GM18519 (cell line): ENCODE data around the gene CPNE5.

Experiments
- ATAC-seq: cut with Tn5 transposase; IDR thresholded peaks from one replicate; pipeline ENCODE4 v1.9.1; 2021; ENCODE audit warnings: mild to moderate bottlenecking, moderate library complexity; ENCODE audit not compliant: unreplicated experiment, low FRiP score

The CPNE5 gene

DNA sequence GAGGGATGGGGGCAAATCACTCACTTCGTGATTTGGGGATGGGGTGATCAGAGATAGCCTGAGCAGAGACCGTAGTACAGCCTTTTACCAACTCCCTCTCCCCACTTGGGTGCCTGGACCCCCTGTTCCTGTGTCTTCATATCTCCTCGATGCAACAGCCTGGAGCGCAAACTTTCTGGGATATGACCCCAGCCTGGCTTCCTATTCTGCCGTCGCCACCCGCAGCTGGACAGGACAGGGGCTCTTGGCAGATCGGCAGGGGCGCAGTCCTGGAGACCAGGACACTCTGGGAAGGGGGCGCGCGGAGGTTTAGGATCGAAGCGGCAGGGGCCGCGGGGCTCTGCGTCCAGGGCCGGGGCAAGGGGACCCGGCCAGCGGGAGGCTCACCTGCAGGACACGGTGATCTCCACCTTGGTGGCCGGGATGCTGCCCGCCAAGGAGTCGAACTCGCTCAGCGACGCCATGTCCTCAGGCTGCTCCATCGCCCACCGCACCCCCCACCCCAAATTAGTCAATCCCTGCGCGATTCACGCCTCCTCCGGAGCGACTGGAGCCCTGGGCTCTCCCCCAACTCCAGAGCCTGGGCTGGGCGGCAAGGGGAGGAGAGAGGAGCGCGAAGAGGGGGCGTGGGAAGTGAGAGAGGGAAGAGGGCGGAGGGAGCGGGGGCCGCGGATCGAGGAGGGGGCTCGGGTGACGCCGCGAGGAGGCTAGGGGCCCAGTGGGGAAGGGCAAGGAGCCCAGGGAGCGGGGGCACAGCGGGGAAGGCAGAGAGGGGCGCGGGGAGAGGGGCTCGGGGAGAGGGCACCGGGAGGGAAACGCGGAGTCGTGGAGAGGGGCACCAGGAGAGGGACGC lies at the start of gene CPNE5:
CPNE5 (minus strand) TSS at position 549 of the 853 bp plus-strand sequence; CDS start at position 482, 67 bp downstream.
- no peak for ATAC-seq

DNA sequence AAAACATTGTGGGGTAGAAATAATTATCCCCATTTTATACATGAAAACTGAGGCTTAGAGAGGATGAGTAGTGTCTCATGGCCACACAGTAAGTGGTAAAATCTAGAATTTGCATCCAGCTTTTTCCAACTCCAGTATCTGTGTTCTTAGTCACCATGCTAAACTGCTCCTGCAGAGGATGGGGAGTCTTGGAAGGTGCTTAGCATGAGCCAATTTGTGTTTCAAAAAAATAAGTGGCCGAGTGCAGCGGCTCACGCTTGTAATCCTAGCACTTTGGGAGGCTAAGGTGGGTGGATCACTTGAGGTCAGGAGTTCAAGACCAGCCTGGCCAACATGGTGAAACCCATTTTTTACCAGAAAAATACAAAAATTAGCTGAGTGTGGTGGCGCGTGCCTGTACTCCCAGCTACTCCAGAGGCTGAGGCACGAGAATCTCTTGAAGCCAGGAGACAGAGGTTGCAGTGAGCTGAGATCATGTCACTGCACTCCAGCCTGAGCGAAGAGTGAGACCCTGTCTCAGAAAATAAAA lies 48.9 kb upstream of the CPNE5 start:
- no peak for ATAC-seq

DNA sequence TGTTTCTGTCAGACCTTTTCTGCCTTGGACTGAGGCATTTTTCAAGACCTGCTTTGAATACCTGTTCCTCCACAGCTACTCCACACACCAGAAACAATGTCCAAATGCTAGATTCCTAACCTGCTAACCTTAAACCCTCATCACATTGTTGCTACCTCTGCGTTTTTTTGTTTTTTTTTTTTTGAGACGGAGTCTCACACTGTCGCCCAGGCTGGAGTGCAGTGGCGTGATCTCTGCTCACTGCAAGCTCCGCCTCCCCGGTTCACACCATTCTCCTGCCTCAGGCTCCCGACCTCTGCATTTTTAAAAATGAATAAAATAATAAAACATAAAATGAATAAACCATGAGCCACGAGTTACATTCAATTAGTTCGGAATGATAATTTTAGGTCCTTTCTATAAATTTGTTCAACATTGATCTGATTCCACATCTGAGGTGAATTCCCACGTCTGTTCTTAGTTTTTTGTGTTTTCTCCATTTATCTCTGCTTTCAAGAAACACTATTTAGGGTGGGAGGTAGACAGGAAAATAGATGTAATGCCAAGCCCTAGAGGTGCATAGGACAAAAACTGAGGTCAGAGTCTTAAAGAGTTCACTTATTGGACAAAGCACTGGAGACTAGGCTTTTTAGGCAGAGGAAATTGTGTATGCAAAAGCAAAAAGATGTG lies 47.8 kb upstream of the CPNE5 start:
- ATAC-seq = no peak

DNA sequence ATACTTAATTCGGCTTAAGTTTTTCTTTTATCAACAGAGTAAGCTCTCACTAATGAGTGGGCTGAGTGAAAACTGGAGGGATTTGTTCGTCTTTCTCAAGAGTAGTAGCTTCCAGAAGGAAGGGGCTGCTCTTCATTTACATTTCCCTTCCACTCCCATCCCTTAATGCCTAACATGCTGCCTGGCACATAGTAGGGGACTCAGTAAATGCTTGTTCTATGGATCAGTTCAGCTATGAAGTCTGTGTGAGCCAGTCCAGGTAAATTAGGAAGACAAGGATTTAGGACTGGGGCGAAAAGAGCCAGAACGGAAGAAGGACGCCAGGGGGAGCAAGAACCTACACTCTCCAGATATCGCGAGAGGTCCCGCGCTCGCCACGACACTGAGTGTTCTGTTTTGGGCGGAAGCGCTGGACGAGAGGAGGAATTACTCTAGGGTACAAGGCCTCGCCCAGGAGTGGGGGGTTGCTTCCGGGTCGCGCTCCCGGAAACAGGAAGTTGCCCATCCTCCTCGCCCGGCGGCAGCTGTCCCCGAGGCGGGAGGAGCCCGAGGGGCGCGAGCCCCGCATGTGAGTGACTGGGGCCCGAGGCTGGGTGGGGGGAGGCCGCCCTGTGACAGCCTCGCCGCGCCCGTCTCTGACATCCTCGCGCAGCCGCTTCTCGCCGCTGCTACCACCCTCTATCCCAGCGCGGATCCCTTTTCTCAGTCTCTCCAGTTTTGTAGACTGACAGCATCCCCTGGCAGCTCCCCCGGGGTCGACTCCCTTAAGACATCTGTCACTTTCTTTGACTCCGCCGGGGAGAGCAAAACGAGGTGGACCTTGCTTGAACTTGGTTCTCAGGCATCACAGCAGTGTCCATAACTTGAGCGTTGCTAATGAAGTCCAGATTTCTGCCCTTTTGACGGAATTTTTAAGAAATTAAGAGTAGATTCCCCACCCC lies 46.5 kb upstream of the CPNE5 start, which contains the start of gene C6orf89:
C6orf89 (plus strand) TSS at position 492 of the 941 bp plus-strand sequence. CDS start 13,493 bp downstream, outside the sequence.
- peak; percentile 86 for ATAC-seq

DNA sequence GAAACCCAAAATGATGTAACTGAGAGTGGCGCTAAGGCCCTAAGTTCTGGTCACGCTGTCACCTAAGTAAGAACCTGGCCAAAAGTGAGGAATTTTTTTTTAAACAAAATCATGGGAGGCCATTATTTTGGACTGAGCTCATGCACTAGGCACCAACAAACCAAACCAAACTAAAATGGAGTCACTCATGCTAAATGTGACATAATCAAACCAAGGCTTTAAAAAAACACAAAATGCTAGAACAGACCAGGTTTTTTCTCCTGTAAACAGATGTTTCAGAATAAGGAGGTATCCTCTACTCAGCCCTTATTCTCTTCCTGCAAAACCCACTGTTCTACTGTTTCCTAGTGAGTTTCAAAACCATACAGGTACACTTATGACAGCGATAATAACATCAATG lies 45.4 kb upstream of the CPNE5 start:
- ATAC-seq = no peak

DNA sequence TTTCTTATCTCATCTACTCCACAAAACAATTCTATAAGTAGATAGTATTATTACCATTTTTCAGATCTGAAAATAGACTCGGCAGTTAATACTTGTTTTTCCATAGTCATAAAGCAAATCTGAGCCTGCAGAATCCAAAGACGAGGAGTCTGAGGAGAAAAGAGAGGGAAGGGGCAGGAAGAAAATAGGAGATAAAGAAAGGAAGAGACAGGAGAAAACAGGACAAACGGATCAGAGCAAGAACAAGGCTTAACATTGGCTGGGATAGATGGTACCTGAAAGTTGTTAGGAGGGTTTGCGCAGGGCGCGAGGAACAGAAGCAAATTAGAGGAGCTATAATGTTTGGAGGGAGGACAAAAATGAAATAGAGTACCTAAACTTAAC lies 36.0 kb upstream of the CPNE5 start:
- ATAC-seq = no peak

DNA sequence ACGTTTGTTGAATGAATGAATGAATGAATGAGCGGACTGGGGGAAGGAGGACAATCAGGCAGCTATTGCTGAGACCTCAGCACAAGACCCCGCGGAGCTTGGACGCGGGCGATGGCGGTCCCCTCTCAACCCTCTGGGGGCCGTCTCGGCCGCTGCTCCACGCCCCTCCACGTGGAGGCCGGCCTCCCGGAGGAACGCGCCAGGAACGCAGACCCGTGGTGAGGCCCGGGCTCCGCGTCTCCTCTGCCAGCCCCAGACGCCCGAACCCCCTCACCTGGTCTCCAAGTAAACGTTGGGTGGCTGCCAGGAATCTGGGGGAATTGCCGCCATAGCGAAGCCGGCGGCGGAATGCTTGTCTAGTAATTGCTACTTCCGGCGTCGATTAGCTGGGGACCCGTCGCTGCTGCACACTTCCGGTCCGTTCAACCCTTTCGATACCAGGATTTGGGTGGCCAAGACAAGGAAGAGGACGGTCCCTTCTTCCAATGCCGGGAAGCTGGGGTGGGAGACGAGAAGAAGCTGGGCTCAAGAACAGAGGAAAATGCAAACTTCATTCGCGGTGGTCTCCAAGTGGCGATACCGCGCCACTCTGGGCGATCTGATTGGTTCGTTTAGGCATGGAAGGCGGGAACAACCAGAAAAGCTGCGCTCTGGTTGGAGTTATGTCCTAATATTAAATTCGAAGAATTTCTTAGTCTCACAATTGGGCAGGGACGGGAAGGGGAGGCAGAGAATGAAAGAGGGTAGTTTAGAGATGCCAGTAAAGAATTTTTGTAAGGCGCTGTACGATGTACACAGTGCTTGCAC lies 35.4 kb upstream of the CPNE5 start, which contains the start of gene PPIL1:
PPIL1 (minus strand) TSS at position 361 of the 807 bp plus-strand sequence; CDS start at position 330, 31 bp downstream.
- peak; percentile 61 for ATAC-seq

DNA sequence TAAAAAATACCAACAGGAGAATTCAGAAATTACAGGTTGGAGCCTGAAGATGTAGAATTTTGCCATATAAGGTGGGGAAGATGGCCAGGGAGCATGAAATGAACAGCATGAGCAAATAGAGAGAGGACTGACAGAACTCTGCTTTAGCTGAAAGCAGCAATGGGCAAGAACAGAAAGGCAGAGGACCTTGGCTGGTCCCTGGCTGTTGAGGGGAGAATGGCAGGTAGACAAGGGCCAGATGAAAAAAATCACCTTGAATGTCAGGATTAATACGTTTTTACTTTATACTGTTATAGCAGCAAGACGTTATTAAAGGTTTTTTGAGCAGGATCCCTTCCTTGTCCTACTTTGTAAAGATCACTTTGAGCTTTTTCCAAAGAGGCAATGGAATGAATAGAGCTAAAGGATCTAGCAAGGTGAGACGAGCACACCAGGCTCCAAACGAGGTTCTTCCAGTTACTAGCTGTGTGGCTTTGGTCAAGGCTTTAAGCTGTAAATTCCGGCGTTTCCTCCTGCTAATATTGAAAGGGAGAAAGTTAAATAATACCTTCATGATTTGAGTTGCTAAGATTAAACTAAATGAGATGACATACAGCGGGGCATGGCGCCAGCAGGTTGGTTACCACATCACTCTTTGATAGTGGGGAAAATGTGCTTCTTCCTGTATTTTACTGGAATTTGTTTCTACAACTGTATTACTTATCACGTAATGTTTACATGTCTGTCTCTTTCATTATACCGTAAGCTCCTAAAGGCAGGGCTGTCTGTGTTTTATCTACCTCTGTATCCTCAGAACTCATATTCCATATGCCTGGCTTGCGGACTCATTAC lies 34.6 kb upstream of the CPNE5 start:
- no peak for ATAC-seq

DNA sequence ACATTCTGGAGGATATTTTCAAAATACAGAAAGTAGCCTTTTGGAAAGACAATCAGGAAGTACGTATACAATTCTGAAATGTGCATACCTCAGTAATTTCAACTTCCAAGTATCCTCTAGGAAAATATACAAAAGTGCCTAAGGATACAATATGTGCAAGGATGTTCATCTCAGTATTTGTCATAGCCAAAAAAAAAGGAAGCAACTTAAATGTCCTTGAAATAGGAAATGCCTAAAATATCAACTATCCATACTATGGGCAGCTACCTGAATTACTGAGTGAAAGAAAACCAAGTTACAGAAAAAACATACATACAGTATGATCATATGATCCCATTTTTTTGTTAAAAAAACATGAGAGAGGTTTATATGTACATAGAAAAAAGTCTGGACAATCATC lies 33.9 kb upstream of the CPNE5 start:
- no peak for ATAC-seq

DNA sequence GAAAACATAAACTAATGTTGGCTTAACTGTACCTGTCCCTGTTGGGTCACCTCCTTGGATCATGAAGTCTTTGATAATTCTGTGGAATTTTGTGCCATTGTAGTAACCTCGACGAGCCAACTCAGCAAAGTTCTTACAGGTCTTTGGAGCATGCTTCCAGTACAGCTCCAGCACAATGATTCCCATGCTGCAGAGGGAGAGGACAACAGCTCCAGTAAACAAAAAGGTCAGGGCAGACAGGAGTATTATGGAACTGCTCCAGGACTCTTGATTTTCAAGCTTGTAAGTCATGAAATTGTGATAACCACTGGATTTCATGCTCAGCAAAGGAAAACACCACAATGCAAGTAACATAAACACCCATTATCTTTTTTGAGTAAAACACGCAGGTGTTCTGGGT lies 32.4 kb upstream of the CPNE5 start:
- ATAC-seq = no peak

DNA sequence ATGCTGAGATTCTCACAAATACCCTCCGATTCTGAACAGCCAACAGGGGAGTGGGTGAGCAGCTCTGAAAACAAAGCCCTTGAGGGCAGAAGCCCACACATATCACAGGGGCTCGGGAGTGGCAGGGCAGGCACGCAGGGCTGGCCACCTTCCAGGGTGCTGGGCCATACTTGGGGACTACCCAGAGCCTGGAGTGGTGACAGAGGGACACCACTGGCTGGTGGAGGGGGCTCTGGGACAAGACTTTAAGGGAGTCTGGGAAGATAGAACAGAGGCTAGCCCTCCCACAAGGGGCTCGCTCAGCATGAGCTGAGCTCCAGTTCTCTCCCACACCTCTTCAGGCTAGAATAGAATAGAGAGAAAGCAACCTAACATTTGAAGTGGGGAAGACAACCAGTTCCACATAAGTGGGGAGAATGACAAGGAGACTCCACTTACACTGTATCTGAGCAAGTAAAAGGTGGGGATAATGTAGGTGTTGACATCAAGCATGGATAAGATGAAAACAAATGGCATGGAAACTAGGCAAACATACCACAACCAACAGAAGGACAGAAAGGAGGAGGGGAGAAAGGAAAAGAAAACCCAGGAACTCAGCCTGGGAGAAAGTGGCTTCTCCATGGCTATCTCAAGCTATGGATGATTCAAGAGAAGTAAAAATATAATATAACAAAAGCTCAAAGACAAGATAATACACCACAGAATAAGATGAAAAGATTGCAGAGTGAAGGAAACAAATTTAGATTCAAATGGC lies 28.4 kb upstream of the CPNE5 start:
- ATAC-seq = no peak

DNA sequence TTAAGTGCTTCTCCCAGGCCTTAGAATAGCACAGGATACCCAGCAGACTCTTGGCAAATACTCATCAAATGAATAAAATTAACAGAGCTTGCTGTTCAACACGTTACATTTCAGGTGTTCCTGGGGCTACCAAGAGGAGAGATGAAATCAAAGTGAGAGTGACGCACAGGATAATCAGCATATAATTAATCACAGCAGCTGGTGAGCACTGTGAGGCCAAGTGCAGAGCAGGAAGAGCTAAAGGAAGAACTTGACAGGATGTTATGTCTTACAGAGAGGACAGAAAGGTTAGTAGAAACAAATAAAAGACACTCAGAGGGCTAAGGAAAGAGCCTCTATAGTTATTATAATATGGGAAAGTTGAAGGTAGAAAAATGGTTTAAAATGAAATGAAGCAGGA lies 26.6 kb upstream of the CPNE5 start:
- ATAC-seq = no peak

DNA sequence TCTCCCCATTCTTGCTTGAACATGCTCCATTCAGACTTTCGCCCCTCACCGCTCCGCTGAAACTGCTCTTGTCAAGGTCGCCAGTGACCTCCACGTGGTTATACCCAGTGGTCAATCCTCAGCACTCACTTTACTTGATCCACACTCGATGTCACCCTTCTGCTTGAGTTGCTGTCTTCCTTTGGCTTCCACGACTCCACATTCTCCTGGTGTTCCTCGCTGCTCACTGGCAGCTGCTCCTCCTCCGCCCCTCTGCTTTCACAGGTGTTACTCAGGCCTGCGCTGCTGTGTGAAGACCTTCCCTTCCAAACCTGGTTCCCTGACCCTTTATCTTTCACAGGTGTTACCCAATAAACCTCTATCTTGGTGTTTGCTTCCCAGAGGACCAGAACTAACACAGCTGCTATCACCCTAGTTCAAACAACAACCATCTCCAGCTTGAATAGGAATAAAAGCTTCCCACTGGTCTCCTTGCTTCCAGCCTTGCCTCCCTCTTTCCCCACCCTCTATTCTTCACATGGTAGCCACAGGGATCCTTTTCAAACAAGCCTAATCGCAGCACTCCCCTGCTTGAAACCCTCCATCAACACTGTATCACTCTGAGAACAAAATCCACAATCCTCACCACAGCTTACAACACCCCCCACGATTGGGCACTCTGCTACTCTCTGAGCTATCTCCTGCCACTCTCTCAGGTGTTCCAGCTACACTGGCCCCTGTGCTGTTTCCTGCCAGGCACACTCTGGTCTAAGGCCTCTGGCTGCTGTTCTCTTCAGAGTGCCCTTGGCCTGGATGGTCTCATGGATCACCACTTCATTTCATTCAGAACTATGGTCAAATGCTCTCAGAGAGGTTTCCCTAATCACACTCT lies 24.7 kb upstream of the CPNE5 start:
- ATAC-seq = no peak

DNA sequence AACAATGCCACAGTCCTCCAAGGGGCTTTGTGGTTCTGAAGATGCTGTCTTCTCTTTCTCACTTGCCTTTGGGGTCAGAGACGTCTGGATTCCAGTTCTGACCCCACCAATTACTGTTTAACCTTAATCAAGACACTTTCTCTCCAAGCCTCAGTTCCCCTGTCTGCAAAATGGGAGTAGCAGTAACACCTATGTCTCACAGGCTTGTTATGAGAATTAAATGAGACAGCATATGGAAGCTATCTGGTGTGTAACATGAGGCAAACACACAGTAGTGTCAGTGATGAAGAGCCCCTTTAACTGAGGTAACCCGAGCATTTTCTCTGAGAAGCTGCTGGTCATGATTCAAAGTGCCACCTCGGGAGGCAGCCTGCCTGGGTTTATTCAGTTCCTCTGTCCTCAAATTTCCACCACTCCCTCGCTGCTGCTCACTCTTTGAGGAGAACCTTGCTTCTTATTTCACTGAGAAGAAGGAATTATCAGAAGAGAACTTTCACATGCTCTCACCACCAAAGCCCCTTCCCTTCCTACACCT lies 23.7 kb upstream of the CPNE5 start:
- ATAC-seq = no peak

DNA sequence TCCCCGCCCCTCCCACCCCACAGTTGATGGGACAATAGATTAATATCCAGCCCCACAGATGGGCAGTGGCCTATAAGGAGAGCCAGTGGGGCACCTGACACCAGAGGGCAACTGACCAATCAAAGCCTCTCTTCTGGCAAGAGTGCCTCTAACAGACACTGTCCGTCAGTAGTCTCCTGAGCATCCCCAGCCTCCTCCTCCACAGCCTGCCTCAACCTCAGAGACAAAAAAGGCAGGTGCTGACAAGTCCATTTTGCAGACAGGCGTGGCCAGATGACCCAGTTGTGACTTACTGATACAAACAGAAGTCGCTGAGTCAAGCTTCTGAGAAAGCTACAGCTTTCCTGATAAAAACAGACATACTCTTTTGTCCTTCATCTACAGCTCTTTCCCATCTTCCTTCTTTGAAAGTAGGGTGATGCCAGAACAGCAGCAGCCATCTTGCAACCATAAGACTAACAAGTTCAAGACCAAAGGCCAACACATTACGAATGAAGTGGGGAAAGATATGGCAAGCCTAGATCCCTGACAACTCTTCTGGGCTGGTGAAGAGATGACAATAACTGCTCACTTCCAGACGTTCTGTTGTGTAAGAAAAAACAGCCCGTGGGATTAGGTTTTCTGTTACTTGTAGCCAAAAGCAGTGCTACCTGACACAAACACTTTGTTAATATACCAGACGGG lies 23.1 kb upstream of the CPNE5 start:
- no peak for ATAC-seq

DNA sequence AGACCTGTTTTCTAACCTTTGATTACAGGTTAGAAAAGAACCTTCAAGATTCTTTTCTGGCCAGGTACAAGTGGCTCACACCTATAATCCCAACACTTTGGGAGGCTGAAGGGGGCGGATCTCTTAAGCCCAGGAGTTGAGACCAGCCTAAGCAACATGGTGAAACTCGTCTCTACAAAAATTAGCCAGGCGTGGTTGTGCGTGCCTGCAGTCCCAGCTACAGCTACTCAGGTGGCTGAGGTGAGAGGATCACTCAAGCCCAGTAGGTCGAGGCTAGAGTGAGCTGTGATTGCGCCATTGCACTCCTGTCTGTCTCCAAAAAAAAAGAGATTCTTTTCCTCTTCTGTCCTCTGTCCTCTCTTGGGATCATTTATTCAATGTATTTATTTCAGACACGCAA lies 20.9 kb upstream of the CPNE5 start:
- ATAC-seq = no peak
